HG03469 (cell line): ENCODE measurements around the gene DAP3.
"Not testable (repeated sequence)": the region's sequence is repeated elsewhere in the genome, so short reads cannot be mapped to it uniquely, and the experiment has no call there.

ENCODE experiments used
- ATAC-seq: cut with Tn5 transposase; IDR thresholded peaks from one replicate; pipeline ENCODE4 v1.9.1; 2021; ENCODE audit warnings: mild to moderate bottlenecking, moderate library complexity, moderate number of reproducible peaks; ENCODE audit not compliant: unreplicated experiment

DAP3 gene

GRCh38 chr1:155689081-155689607 is at the start of gene DAP3:
Gene DAP3, plus strand, starts transcription at chr1:155689091. Its CDS starts 20,689 bp downstream, at chr1:155709780.
- not testable (repeated sequence) for ATAC-seq

GRCh38 chr1:155640367-155640766 is 48.5 kb upstream of the DAP3 start:
- ATAC-seq, result no peak

- not testable (repeated sequence) for ATAC-seq
These were observed 46.2 kb upstream of the DAP3 start for GRCh38 chr1:155642559-155643180.

- no peak for ATAC-seq
These were observed 45.7 kb upstream of the DAP3 start for GRCh38 chr1:155643230-155643629.

- ATAC-seq, result no peak
These were observed 43.8 kb upstream of the DAP3 start for GRCh38 chr1:155645034-155645598.

GRCh38 chr1:155645648-155646047 is 43.2 kb upstream of the DAP3 start:
- no peak for ATAC-seq

- ATAC-seq, result no peak
These were observed 42.6 kb upstream of the DAP3 start for GRCh38 chr1:155646307-155646706.

GRCh38 chr1:155648207-155649147 is 40.4 kb upstream of the DAP3 start:
- ATAC-seq, result no peak

- ATAC-seq, result no peak
These were observed 39.2 kb upstream of the DAP3 start for GRCh38 chr1:155649676-155650075.

GRCh38 chr1:155650231-155650757 is 38.6 kb upstream of the DAP3 start:
- no peak for ATAC-seq

- no peak for ATAC-seq
These were observed 36.8 kb upstream of the DAP3 start for GRCh38 chr1:155651861-155652661.

GRCh38 chr1:155652951-155653350 is 35.9 kb upstream of the DAP3 start:
- ATAC-seq, result no peak

- no peak for ATAC-seq
These were observed 31.4 kb upstream of the DAP3 start for GRCh38 chr1:155657463-155657862.

- ATAC-seq, result not testable (repeated sequence)
These were observed 27.7 kb upstream of the DAP3 start for GRCh38 chr1:155661239-155661638.

GRCh38 chr1:155669233-155670162 is 19.4 kb upstream of the DAP3 start:
- ATAC-seq, result no peak

GRCh38 chr1:155671750-155672149 is 17.1 kb upstream of the DAP3 start:
- ATAC-seq, result no peak

GRCh38 chr1:155673003-155673402 is 15.9 kb upstream of the DAP3 start:
- ATAC-seq, result no peak

GRCh38 chr1:155678027-155678426 is 10.9 kb upstream of the DAP3 start:
- no peak for ATAC-seq

- not testable (repeated sequence) for ATAC-seq
These were observed 9.9 kb upstream of the DAP3 start for GRCh38 chr1:155678992-155679391.
